ENCODE data around the gene FBXO11. TPM values are rescaled to one million over a fixed set of nuclear protein-coding genes. Genes with fewer than 3 reads are reported as not detected.

The FBXO11 gene
- total RNA-seq, 6 experiments from 2014 or later, result 15.2 to 28.7 (median 24.0) TPM

DNA sequence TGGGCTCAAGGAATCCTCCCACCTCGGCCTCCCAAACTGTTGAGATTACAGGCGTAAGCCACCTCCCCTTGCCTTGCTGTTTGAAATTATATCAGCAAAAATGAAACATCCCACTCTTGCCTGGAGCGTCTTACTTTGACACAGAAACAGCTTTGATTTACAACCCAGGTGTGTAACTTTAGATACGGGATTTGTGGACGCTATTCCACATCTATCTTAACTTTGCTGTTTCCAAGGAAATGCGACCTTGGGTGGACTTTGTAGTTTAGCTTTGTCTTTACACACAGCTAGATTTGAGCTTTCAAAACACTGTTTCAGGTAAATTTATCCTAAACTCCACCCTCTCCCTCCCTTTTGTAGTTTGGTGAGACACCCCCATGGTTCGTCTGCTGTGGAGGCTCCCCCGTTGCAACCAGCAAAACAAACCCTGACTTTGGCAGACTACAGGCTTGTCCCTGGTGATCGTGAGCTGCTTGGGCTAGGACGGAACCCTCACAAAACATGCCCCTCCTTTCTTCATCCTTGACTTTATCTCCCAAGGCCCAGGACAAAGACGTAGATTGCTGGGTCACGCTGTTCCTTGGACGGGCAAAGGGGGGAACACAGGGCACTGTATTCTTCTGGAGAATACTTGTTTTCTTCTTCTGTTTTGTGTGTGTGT is 128.9 kb downstream of the FBXO11 start:
- WGBS (ENCODE audit: insufficient coverage, low coverage, low lambda C conversion rate, missing lambda C conversion rate), result 76% methylated on average over 10 of the region's 13 CpGs
- intact Hi-C loops (cut with DNase I), result no loop called here
- H3K36me3 ChIP-seq, result no peaks in the 10 kb centered on the region
- TF ChIP-seq, protein P1, sequence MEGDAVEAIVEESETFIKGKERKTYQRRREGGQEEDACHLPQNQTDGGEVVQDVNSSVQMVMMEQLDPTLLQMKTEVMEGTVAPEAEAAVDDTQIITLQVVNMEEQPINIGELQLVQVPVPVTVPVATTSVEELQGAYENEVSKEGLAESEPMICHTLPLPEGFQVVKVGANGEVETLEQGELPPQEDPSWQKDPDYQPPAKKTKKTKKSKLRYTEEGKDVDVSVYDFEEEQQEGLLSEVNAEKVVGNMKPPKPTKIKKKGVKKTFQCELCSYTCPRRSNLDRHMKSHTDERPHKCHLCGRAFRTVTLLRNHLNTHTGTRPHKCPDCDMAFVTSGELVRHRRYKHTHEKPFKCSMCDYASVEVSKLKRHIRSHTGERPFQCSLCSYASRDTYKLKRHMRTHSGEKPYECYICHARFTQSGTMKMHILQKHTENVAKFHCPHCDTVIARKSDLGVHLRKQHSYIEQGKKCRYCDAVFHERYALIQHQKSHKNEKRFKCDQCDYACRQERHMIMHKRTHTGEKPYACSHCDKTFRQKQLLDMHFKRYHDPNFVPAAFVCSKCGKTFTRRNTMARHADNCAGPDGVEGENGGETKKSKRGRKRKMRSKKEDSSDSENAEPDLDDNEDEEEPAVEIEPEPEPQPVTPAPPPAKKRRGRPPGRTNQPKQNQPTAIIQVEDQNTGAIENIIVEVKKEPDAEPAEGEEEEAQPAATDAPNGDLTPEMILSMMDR (IDR thresholded peaks at IDR 0.05), result no peak
- no peak for TF ChIP-seq POLR2A (IDR thresholded peaks at IDR 0.05)
- DNase-seq (no peak), ATAC-seq (no peak)
- no peaks in the 10 kb centered on the region for H3K27me3 ChIP-seq
- H3K4me3 ChIP-seq, result no peak overlapping the region
- peaks cover 0 to 4% (median 0%) of the 10 kb centered on the region in 4 donors for H3K4me1 ChIP-seq
- H3K27ac ChIP-seq, result no peak overlapping the region
- no peaks in the 10 kb centered on the region for H3K9me3 ChIP-seq

DNA sequence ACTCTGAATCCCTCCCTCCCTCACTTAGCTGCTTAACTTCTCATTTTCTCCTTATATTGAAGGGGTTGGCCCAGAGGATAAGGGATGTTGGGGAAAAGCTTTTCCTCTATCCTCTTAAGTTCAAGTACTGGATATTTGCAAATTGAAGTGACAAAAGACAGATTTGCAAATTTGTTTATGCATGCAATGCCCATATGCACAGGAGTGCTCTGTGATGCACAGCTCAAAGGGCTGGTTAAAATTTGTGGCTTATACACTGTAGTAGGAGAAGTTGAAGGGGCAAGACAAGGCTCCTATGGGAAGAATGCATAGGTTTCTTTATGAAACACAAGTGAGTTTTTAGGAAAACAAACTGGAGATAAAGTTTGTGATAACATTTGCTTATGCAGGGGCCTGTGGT is 131.7 kb downstream of the FBXO11 start:
- Histone ChIP-seq H3K9me3 (no peaks in the 10 kb centered on the region), H3K4me1 (no peaks in the 10 kb centered on the region), H3K27ac (no peak overlapping the region), H3K27me3 (no peaks in the 10 kb centered on the region), H3K4me3 (no peak overlapping the region), H3K36me3 (no peaks in the 10 kb centered on the region)
- intact Hi-C loops (cut with DNase I), result no loop called here
- DNase-seq (no peak), ATAC-seq (no peak)
- TF ChIP-seq POLR2A (IDR thresholded peaks at IDR 0.05), result no peak
- TF ChIP-seq, protein P1 (IDR thresholded peaks at IDR 0.05), result no peak

DNA sequence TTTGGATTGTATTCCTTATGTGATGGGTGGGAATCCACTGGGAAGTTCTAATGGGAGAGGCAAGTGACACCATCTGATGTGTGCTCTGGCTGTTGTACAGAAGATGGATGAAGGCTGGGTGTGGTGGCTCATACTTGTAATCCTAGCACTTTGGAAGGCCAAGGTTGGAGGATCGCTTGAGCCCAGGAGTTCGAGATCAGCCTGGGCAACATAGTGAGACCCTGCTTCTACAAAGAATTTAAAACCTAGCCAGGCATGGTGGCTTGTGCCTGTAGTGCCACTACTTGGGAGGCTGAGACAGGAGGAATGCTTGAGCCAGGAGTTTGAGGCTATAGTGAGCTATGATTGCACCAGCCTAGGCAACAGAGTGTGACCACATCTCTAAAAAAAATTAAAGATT is 134.0 kb downstream of the FBXO11 start:
- H3K36me3 ChIP-seq, result no peaks in the 10 kb centered on the region
- no peaks in the 10 kb centered on the region for H3K27me3 ChIP-seq
- no peaks in the 10 kb centered on the region for H3K9me3 ChIP-seq
- no peak overlapping the region for H3K4me3 ChIP-seq
- no peak for ATAC-seq
- H3K27ac ChIP-seq, result no peak overlapping the region
- H3K4me1 ChIP-seq, result peaks cover 0 to 5% (median 0%) of the 10 kb centered on the region in 4 donors
- DNase-seq, result no peak
- 83% methylated on average over 2 of the region's 2 CpGs for WGBS (ENCODE audit: insufficient coverage, low coverage, low lambda C conversion rate, missing lambda C conversion rate)
- intact Hi-C loops (cut with DNase I), result no loop called here
- TF ChIP-seq, protein P1 (IDR thresholded peaks at IDR 0.05), result no peak
- TF ChIP-seq POLR2A (IDR thresholded peaks at IDR 0.05), result no peak

DNA sequence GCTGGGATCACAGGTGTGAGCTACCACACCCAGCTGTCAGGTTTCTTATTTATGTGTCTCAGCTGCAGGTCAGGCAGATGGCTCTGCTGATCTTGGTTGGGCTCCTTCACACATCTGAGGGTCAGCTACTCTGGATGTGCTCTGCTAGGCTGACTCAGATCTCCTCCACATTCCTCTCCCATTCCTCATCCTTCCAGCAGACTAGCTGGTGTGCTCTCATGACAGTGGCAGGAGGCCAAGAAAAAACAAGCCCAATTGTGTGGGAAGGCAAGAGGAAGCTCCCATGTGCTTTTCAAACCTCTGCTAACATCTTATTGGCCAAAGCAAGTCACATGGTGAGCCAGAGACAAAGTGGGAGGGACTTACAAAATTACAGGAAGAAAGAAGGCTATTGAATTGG is 135.1 kb downstream of the FBXO11 start:
- Histone ChIP-seq H3K27me3 (no peaks in the 10 kb centered on the region), H3K36me3 (no peaks in the 10 kb centered on the region), H3K27ac (no peak overlapping the region), H3K4me3 (no peak overlapping the region), H3K4me1 (peaks cover 0 to 5% (median 0%) of the 10 kb centered on the region in 4 donors), H3K9me3 (no peaks in the 10 kb centered on the region)
- no peak for TF ChIP-seq POLR2A (IDR thresholded peaks at IDR 0.05)
- TF ChIP-seq, protein P1 (IDR thresholded peaks at IDR 0.05), result no peak
- ATAC-seq, result peak in 1 of 4 donors; percentile 53
- DNase-seq, result no peak
- intact Hi-C loops (cut with DNase I), result no loop called here

DNA sequence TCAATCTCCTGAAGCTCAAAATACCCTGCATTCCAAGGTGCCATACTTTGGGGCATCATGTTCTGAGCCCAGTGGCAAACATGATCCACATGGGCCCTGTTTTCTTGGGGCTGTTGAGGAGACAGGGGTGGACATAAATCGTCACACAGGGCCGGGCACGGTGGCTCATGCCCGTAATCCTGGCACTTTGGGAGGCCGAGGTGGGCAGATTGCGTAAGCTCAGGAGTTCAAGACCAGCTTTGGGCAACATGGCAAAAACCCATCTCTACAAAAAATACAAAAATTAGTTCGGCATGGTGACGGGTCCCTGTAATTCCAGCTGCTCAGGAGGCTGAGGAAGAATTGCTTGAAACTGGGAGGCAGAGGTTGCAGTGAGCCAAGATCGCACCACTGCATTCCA is 137.0 kb downstream of the FBXO11 start:
- Histone ChIP-seq H3K36me3 (no peaks in the 10 kb centered on the region), H3K4me1 (peaks cover 0 to 5% (median 0%) of the 10 kb centered on the region in 4 donors), H3K27me3 (no peaks in the 10 kb centered on the region), H3K27ac (no peak overlapping the region), H3K9me3 (no peaks in the 10 kb centered on the region), H3K4me3 (no peak overlapping the region)
- 98% methylated on average over 7 of the region's 9 CpGs for WGBS (ENCODE audit: insufficient coverage, low coverage, low lambda C conversion rate, missing lambda C conversion rate)
- TF ChIP-seq POLR2A (IDR thresholded peaks at IDR 0.05), result no peak
- TF ChIP-seq, protein P1 (IDR thresholded peaks at IDR 0.05), result no peak
- DNase-seq (no peak), ATAC-seq (no peak)
- intact Hi-C loops (cut with DNase I), result loop anchor here in 1 of 2 donors (5.0 kb wide), 1 partner anchor 327 kb away; no protein-coding TSS in a partner anchor
